Esophagus squamous epithelium (tissue), 5 donors: ENCODE results near the gene UNC119B. TPM values are rescaled to one million over a fixed set of nuclear protein-coding genes. Genes with fewer than 3 reads are reported as not detected.

ENCODE experiments used
- DNase-seq: peaks from one replicate; lab custom pipeline; 2025; lab: John Stamatoyannopoulos, UW
- H3K27ac ChIP-seq, 4 donors: fragments of 200-600 bp; sonication (generic); one replicate each; pipeline ENCODE4 v1.5.1; 2016 to 2019; ENCODE audit warnings: mild to moderate bottlenecking in 1 of 4
- H3K27me3 ChIP-seq, 4 donors: fragments of 200-600 bp; sonication (generic); 1 replicate in 3 of 4; 2 replicates in 1 of 4; pipeline versions ENCODE4 v1.5.1 to v1.6.0; 2017 to 2021; ENCODE audit warnings: antibody characterized with exemption in 1 of 4
- H3K36me3 ChIP-seq, 3 donors: fragments of 200-600 bp; sonication (generic); one replicate each; pipeline ENCODE4 v1.5.1; 2016 to 2019
- H3K4me1 ChIP-seq, 3 donors: fragments of 200-600 bp; sonication (generic); one replicate each; pipeline ENCODE4 v1.5.1; 2017 to 2019
- H3K4me3 ChIP-seq, 4 donors: fragments of 200-600 bp; sonication (generic); 1 replicate in 3 of 4; 2 replicates in 1 of 4; pipeline ENCODE4 v1.5.1; 2016 to 2019; ENCODE audit warnings: mild to moderate bottlenecking in 2 of 4, moderate library complexity in 1 of 4
- H3K9me3 ChIP-seq, 3 donors: fragments of 200-600 bp; sonication (generic); one replicate each; pipeline ENCODE4 v1.5.1; 2016 to 2019
- POLR2A ChIP-seq, 4 donors: fragments of 450-650 bp; IDR thresholded peaks; one replicate each; pipeline ENCODE4 v1.6.1; 2017; ENCODE audit warnings: antibody characterized with exemption in 4 of 4, mild to moderate bottlenecking in 4 of 4, moderate library complexity in 3 of 4
- WGBS, 2 donors: methylation state at CpG; one replicate each; pipeline ENCODE4 v1.1.5; 2018; 5-methylcytosine and 5-hydroxymethylcytosine counted together
- intact Hi-C: fragments of 100-400 bp; cut with DNase I; formaldehyde crosslinking; loops from one replicate; pipeline ENCODE4 v1.15.0; 2022
- total RNA-seq, 4 donors: library from RNA; depleted of rRNA; stranded (reverse); fragments of >200 nt; gene quantifications; one replicate each; pipeline ENCODE4 v1.1.0, GENCODE V29; 2016
- TF ChIP-seq, protein P1 (sequence below), 6 experiments: fragments of 450-650 bp in 4 of 6; fragments of 200-600 bp in 2 of 6; sonication (generic) in 2 of 6; IDR thresholded peaks; one replicate each; pipeline ENCODE4 v1.5.1; 2016 to 2019; ENCODE audit warnings: antibody characterized with exemption in 6 of 6, mild to moderate bottlenecking in 4 of 6, moderate library complexity in 4 of 6
- donor health status: DM: yes; HTN: yes; CAD: no.

UNC119B gene
- total RNA-seq, 4 donors from 2014 or later: 6.4 to 23.3 (median 12.4) TPM

DNA sequence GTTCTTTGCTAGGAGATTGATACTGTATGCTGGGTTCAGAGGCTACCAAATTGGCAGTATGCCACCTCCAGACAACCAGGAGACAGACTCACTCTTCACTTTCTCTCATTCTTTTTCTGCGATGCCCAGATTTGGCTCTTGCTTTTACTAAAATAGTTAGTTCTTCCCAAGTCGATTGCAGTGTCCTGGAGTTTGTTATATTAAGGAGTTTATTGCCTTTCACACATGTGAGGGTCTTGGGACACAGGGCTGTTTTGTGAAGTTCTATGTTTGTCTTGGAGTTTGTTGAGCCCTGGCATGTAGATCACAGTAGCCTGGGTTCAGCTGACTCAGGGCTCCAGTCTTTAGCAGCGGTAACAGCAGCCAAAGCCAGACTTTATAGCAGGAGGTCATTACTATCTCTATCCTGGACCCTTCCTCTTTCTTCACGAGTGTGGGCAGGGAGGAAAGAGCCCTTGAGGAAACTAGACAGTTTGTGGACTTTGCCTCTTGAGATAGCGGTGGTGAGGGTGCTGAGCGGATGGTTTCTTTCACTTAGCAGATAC, 21.7 kb upstream of the UNC119B start:
- H3K9me3 ChIP-seq: no peaks in the 10 kb centered on the region
- H3K27me3 ChIP-seq: no peaks in the 10 kb centered on the region
- H3K4me3 ChIP-seq: peak overlapping the region; percentile 86 to 91 (median 88)
- no peak for DNase-seq
- peaks cover 0 to 7% (median 0%) of the 10 kb centered on the region in 3 donors for H3K36me3 ChIP-seq
- intact Hi-C loops: no loop called here
- H3K27ac ChIP-seq: peak overlapping the region; percentile 20 to 98 (median 66)
- WGBS, 2 donors: 13 to 14% methylated on average over 5 to 6 of the region's 6 CpGs
- peaks cover 19 to 65% (median 22%) of the 10 kb centered on the region in 3 donors for H3K4me1 ChIP-seq
- TF ChIP-seq, protein P1, sequence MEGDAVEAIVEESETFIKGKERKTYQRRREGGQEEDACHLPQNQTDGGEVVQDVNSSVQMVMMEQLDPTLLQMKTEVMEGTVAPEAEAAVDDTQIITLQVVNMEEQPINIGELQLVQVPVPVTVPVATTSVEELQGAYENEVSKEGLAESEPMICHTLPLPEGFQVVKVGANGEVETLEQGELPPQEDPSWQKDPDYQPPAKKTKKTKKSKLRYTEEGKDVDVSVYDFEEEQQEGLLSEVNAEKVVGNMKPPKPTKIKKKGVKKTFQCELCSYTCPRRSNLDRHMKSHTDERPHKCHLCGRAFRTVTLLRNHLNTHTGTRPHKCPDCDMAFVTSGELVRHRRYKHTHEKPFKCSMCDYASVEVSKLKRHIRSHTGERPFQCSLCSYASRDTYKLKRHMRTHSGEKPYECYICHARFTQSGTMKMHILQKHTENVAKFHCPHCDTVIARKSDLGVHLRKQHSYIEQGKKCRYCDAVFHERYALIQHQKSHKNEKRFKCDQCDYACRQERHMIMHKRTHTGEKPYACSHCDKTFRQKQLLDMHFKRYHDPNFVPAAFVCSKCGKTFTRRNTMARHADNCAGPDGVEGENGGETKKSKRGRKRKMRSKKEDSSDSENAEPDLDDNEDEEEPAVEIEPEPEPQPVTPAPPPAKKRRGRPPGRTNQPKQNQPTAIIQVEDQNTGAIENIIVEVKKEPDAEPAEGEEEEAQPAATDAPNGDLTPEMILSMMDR (IDR thresholded peaks at IDR 0.05): peak in 1 of 6 experiments; percentile 10
- TF ChIP-seq POLR2A (IDR thresholded peaks at IDR 0.05): no peak

DNA sequence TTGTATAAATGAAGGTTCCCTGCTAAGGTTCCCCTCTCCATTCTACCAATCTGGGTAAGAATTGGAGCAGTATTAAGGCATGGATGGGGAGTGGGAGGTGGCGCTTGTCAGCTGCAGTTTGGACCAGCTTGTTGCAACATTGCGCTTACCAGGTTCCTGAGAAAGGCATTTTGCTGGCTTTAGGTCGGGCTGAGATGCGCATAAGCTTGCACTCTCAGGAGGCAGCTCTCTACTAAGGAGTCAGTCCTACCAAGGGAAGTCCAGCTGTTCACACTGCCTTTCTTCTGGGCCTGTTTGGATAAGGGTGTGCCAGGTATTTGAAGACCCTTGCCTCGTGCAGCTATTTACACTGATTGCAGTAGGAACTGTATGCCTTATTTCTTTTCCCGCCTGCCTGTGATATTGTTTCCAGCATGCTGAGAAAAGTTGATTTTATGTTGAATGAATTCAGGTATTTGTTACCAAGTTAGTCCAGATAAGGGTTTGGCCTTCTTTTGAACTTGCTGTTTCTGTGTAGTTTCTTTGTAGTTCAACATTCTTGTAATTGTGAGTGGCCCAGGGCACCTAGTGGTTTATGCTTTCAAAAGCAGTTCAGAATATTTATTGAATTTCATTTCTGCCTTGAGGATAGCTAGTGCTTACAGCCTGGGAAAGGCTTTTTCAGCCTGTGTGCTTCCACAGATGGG, 20.7 kb upstream of the UNC119B start:
- peak overlapping the region in 1 of 4 donors; percentile 98 for H3K27ac ChIP-seq

DNA sequence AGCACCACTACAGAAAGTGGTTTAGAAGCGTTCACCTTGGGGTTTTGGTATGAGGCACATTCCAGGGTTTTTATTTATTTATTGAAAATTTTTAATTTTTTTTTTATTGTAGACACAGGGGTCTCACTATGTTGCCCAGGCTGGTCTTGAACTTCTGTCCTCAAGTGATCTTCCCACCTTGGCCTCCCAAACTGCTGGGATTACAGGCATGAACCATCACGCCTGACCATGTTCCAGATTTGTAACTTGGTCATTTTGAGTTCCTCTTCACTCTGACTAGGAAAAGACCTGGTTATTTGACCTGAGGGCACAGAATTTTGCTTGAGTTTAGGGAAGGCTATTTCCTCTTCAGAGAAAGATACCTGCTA, 20.2 kb upstream of the UNC119B start:
- H3K9me3 ChIP-seq: no peaks in the 10 kb centered on the region
- no peak for TF ChIP-seq POLR2A (IDR thresholded peaks at IDR 0.05)
- TF ChIP-seq, protein P1 (IDR thresholded peaks at IDR 0.05): no peak
- DNase-seq: no peak
- peaks cover 7 to 22% (median 12%) of the 10 kb centered on the region in 3 donors for H3K36me3 ChIP-seq
- H3K4me1 ChIP-seq: peaks cover 19 to 65% (median 22%) of the 10 kb centered on the region in 3 donors
- H3K27ac ChIP-seq: no peak overlapping the region
- intact Hi-C loops: no loop called here
- H3K4me3 ChIP-seq: no peak overlapping the region
- WGBS, 2 donors: 63 to 75% methylated on average over 2 of the region's 2 CpGs
- no peaks in the 10 kb centered on the region for H3K27me3 ChIP-seq

More for the DNA sequence above, 20.7 kb upstream of the UNC119B start:
- 78 to 83% methylated on average over 6 of the region's 6 CpGs for WGBS, 2 donors
- Histone ChIP-seq H3K4me1 (peaks cover 19 to 65% (median 22%) of the 10 kb centered on the region in 3 donors), H3K4me3 (peak overlapping the region in 2 of 4 donors; percentile 87 to 88), H3K36me3 (peaks cover 3 to 16% (median 7%) of the 10 kb centered on the region in 3 donors), H3K9me3 (no peaks in the 10 kb centered on the region), H3K27me3 (no peaks in the 10 kb centered on the region)
- intact Hi-C loops: no loop called here
- DNase-seq: no peak
- no peak for TF ChIP-seq POLR2A (IDR thresholded peaks at IDR 0.05)
- TF ChIP-seq, protein P1 (IDR thresholded peaks at IDR 0.05): no peak

DNA sequence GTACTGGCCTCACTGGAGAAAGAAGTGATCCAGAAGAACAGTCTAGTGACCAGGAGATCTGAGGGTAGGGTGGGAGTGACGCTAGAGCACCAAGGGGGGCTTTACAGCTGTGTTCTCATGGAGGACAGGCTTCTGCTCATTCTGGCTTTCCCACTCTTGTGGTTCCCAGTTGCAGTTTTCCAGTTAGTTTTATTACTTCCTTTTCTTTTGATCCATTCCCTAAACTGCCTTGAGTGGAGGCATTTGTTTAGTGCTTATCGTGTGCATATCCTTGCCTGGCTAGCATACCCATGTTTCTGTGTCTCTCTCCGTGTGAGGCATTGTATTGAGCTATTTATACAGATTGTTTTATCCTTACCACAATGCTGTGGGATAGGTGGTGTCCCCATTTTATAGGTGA, 19.3 kb upstream of the UNC119B start:
- Histone ChIP-seq H3K27me3 (no peaks in the 10 kb centered on the region), H3K4me3 (no peak overlapping the region), H3K36me3 (peaks cover 15 to 31% (median 19%) of the 10 kb centered on the region in 3 donors), H3K9me3 (no peaks in the 10 kb centered on the region), H3K4me1 (peaks cover 19 to 59% (median 22%) of the 10 kb centered on the region in 3 donors), H3K27ac (no peak overlapping the region)
- WGBS, 2 donors: 66 to 67% methylated on average over 3 of the region's 3 CpGs
- no peak for TF ChIP-seq POLR2A (IDR thresholded peaks at IDR 0.05)
- TF ChIP-seq, protein P1 (IDR thresholded peaks at IDR 0.05): no peak
- intact Hi-C loops: no loop called here
- DNase-seq: no peak

DNA sequence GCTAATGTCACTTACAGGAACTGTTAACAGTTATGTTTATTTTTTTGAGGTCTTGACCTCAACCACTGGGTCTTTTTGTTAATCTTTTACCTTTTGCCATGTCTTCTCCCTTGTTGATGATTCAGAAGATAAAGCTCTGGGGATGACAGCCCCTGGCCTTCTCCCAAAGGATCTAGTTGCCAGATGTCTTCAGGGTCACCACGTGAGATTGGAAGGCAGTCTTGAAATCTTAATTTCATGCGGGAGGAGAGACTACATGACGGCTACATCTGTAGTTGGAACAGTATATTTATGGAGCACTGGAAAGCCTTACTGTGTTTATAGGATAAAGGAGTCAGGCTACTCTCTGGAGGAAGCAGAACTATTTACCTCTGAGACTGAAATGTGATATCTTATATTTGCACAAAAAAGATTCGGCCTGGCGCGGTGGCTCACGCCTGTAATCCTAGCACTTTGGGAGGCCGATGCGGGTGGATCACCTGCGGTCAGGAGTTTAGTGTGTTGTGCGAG, 17.7 kb upstream of the UNC119B start:
- Histone ChIP-seq H3K27me3 (no peaks in the 10 kb centered on the region), H3K4me3 (no peak overlapping the region), H3K27ac (no peak overlapping the region), H3K9me3 (no peaks in the 10 kb centered on the region), H3K4me1 (peaks cover 19 to 56% (median 22%) of the 10 kb centered on the region in 3 donors), H3K36me3 (peaks cover 19 to 47% (median 28%) of the 10 kb centered on the region in 3 donors)
- intact Hi-C loops: no loop called here
- TF ChIP-seq, protein P1 (IDR thresholded peaks at IDR 0.05): no peak
- no peak for TF ChIP-seq POLR2A (IDR thresholded peaks at IDR 0.05)
- DNase-seq: no peak
- WGBS, 2 donors: 71 to 72% methylated on average over 11 of the region's 11 CpGs
